GM12878 (cell line): ENCODE results near the gene MRPL20. TPM values are rescaled to one million over a fixed set of nuclear protein-coding genes. Genes with fewer than 3 reads are reported as not detected.

ENCODE experiments used
- HDAC6 ChIP-seq: fragments of 200-600 bp; sonication (generic); IDR thresholded peaks from one replicate; pipeline ENCODE4 v1.8.0; 2017; ENCODE audit warnings: antibody characterized with exemption; ENCODE audit not compliant: unreplicated experiment
- JUNB ChIP-seq: IDR thresholded peaks from 2 replicates; pipeline ENCODE4 v1.6.1; 2016; ENCODE audit warnings: antibody characterized with exemption, mild to moderate bottlenecking
- KLF5 ChIP-seq: fragments of 450-650 bp; IDR thresholded peaks from 2 replicates; pipeline ENCODE4 v1.6.1; 2014; ENCODE audit warnings: mild to moderate bottlenecking; ENCODE audit not compliant: partially characterized antibody
- LARP7 ChIP-seq: fragments of 450-650 bp; IDR thresholded peaks from 2 replicates; pipeline ENCODE4 v1.6.1; 2017; ENCODE audit warnings: mild to moderate bottlenecking
- RELA ChIP-seq: fragments of 450-650 bp; IDR thresholded peaks from 2 replicates; pipeline ENCODE4 v1.8.0; 2014; ENCODE audit warnings: borderline replicate concordance; ENCODE audit not compliant: partially characterized antibody
- RFX5 ChIP-seq: IDR thresholded peaks from 2 replicates; pipeline ENCODE4 v1.6.1; 2011; ENCODE audit warnings: low read depth, low read length, improper control_type of control experiment
- STAT1 ChIP-seq: fragments of 450-650 bp; conservative IDR thresholded peaks from 2 replicates; pipeline ENCODE4 v1.6.1; 2014; ENCODE audit warnings: antibody characterized with exemption, mild to moderate bottlenecking
- SUPT20H ChIP-seq: IDR thresholded peaks from 2 replicates; pipeline ENCODE4 v1.6.1; 2011; ENCODE audit warnings: low read depth, mild to moderate bottlenecking, low read length, moderate library complexity, borderline replicate concordance; ENCODE audit not compliant: control insufficient read depth
- TAF1 ChIP-seq: IDR thresholded peaks from 2 replicates; pipeline ENCODE4 v1.6.1; 2011; ENCODE audit warnings: mild to moderate bottlenecking, low read depth, low read length, borderline replicate concordance
- ZSCAN29 ChIP-seq: fragments of 450-650 bp; IDR thresholded peaks from 2 replicates; pipeline ENCODE4 v1.6.1; 2017; ENCODE audit warnings: mild to moderate bottlenecking, moderate library complexity
- polyA plus RNA-seq, 11 experiments: library from polyadenylated mRNA; depleted of rRNA in 4 of 11; unstranded in 6 of 11; stranded (reverse) in 5 of 11; fragments of >200 nt; fragmentation: Nextera tagmentation in 4 of 11; fragmentation: Illumina TruSeq in 1 of 11; extraction: Ambion mirVana in 4 of 11; extraction: Trizol in 1 of 11; gene quantifications; 1 replicate in 1 of 11; 2 replicates in 10 of 11; pipeline versions ENCODE4 v1.2.1 to v1.2.3, GENCODE V29; 2011 to 2016; ENCODE audit warnings: inconsistent platforms in 2 of 11, missing spikeins in 2 of 11, low read depth in 1 of 11
- total RNA-seq, 4 experiments: library from RNA; depleted of rRNA in 3 of 4; stranded (reverse); fragments of >200 nt in 3 of 4; fragmentation: Illumina TruSeq in 1 of 4; extraction: Trizol in 1 of 4; gene quantifications; 2 replicates each; pipeline versions ENCODE4 v1.2.1 to v1.2.3, GENCODE V29; 2013 to 2021
- TF ChIP-seq, protein P1 (sequence below): fragments of 450-650 bp; IDR thresholded peaks from 2 replicates; pipeline ENCODE4 v1.6.1; 2017; ENCODE audit warnings: mild to moderate bottlenecking, moderate library complexity
- TF ChIP-seq, protein P2 (sequence below): IDR thresholded peaks from 2 replicates; pipeline ENCODE4 v1.6.1; 2012; ENCODE audit warnings: mild to moderate bottlenecking, low read depth, low read length

The MRPL20 gene
- total and polyA plus RNA-seq, 10 of the 15 experiments (the other 5 are each of a cell fraction or from before 2014, with no cell fraction given) = 129 to 525 (median 255) TPM

DNA sequence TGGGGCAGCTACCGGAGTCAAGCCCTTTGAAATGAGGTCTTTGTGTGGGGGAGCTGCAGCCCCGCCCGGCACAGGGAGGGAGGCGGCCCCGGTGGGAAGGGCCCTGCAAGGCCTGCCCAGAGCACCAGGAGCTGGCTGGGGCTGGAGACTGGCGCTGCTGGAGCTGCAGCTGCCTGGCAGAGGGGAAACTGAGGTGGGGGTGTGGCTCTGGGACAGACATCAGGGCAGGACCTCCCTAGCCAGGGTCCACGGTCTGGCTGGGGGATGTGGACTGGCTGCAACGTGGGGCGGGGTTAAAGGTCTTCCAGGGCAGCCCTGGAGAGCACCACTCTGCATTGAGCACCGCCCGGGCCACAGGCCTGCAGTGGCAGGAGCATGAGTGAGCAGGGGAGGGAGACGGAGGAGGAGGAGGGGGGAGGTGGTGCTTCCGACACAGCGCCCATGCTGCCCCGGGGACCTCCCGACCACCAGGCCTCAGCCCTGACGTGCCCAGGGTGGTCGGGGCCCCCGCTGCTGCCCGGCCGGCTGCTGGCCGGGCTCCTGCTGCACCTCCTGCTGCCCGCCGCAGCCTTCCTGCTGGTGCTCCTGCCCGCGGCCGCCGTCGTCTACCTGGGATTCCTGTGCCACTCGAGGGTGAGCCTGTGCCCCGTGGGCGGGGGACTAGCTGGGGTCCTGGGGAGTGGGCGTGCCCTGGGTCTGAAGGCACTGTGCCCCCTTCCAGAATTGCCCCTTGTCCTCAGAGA, 18.8 kb upstream of the MRPL20 start (continued):
- TF ChIP-seq, protein P1, sequence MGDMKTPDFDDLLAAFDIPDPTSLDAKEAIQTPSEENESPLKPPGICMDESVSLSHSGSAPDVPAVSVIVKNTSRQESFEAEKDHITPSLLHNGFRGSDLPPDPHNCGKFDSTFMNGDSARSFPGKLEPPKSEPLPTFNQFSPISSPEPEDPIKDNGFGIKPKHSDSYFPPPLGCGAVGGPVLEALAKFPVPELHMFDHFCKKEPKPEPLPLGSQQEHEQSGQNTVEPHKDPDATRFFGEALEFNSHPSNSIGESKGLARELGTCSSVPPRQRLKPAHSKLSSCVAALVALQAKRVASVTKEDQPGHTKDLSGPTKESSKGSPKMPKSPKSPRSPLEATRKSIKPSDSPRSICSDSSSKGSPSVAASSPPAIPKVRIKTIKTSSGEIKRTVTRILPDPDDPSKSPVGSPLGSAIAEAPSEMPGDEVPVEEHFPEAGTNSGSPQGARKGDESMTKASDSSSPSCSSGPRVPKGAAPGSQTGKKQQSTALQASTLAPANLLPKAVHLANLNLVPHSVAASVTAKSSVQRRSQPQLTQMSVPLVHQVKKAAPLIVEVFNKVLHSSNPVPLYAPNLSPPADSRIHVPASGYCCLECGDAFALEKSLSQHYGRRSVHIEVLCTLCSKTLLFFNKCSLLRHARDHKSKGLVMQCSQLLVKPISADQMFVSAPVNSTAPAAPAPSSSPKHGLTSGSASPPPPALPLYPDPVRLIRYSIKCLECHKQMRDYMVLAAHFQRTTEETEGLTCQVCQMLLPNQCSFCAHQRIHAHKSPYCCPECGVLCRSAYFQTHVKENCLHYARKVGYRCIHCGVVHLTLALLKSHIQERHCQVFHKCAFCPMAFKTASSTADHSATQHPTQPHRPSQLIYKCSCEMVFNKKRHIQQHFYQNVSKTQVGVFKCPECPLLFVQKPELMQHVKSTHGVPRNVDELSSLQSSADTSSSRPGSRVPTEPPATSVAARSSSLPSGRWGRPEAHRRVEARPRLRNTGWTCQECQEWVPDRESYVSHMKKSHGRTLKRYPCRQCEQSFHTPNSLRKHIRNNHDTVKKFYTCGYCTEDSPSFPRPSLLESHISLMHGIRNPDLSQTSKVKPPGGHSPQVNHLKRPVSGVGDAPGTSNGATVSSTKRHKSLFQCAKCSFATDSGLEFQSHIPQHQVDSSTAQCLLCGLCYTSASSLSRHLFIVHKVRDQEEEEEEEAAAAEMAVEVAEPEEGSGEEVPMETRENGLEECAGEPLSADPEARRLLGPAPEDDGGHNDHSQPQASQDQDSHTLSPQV = no peak
- no peak for TF ChIP-seq RFX5
- TF ChIP-seq TAF1 = no peak
- TF ChIP-seq STAT1 = no peak
- no peak for TF ChIP-seq JUNB
- TF ChIP-seq ZSCAN29 = no peak
- no peak for TF ChIP-seq LARP7
- TF ChIP-seq, protein P2, sequence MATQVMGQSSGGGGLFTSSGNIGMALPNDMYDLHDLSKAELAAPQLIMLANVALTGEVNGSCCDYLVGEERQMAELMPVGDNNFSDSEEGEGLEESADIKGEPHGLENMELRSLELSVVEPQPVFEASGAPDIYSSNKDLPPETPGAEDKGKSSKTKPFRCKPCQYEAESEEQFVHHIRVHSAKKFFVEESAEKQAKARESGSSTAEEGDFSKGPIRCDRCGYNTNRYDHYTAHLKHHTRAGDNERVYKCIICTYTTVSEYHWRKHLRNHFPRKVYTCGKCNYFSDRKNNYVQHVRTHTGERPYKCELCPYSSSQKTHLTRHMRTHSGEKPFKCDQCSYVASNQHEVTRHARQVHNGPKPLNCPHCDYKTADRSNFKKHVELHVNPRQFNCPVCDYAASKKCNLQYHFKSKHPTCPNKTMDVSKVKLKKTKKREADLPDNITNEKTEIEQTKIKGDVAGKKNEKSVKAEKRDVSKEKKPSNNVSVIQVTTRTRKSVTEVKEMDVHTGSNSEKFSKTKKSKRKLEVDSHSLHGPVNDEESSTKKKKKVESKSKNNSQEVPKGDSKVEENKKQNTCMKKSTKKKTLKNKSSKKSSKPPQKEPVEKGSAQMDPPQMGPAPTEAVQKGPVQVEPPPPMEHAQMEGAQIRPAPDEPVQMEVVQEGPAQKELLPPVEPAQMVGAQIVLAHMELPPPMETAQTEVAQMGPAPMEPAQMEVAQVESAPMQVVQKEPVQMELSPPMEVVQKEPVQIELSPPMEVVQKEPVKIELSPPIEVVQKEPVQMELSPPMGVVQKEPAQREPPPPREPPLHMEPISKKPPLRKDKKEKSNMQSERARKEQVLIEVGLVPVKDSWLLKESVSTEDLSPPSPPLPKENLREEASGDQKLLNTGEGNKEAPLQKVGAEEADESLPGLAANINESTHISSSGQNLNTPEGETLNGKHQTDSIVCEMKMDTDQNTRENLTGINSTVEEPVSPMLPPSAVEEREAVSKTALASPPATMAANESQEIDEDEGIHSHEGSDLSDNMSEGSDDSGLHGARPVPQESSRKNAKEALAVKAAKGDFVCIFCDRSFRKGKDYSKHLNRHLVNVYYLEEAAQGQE = no peak
- no peak for TF ChIP-seq HDAC6
- TF ChIP-seq SUPT20H = no peak
- no peak for TF ChIP-seq RELA
- no peak for TF ChIP-seq KLF5
